LNCAP (cell line): ENCODE results near the gene SNAPC3.

Source experiments
- CTCF ChIP-seq: fragments of 450-650 bp; IDR thresholded peaks from 2 replicates; pipeline ENCODE4 v1.5.1; 2017; ENCODE audit warnings: mild to moderate bottlenecking

SNAPC3 gene

DNA sequence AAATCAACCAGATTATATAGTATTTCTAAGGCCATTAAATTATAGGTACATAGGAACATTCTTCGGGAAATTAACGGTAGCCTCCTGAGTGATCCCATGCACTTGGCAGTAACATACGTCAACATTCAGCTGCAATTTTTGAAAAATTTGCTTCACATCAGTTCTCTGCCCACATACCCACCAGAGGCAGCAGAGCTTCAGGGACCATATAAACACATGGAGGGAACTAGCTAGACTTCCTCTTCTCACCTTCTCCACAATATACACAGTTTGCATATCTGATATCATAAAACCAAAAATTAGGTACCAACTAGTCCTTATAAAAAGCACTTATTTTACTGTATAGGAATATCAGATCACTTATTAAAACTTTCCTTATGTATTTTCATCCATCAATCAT, 83.2 kb downstream of the SNAPC3 start:
- TF ChIP-seq CTCF, result no peak

- TF ChIP-seq CTCF, result no peak
These were observed 87.5 kb downstream of the SNAPC3 start for GRCh38 chr9:15509931-15510788.

DNA sequence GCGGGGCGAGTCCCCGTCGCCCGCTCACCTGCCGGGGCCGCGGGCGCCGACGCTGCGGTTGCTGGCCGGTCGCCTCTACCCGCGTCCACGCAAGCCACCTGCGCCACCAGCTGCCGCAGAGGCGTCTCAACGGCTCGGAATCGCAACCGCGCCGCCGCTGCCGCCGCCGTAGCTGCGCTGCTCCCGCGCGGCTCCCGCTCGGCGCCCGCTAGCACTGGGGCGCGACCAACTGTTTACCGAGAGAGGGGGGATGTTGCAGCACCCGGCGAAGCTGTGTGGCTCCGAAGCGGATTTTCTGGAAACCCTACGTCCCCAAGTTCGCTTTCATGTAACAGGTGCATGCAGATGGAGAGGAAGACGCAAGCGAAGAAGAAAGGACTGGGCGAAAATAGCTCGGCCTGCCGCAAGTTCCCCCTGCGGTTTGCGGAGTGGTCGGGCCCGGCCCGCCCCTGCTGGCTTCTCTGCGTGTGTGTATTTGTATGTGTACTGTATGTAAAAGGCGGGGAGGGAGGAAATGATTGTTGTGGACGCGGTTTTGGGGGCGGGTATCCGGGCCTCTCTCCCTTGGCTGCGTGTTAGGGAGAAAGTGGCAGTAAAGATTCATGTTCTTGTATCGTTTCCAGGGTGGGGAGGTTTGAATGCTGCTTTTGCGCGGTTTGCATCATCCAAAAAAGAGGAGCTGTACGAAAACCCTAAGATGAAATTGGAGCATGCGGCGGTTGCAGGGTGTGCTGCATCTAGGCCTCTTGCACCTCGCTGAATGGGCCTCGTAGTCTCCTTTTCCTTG, 88.3 kb downstream of the SNAPC3 start, which contains the start of gene PSIP1:
Gene PSIP1, minus strand, starts transcription at position 182 of the 787 bp plus-strand sequence. CDS start 782 bp downstream, outside the sequence.
- no peak for TF ChIP-seq CTCF
